RPMI7951 (cell line): ENCODE measurements around the gene GAGE12J. TPM values are rescaled to one million over a fixed set of nuclear protein-coding genes. Genes with fewer than 3 reads are reported as not detected.
"Not testable (repeated sequence)": the region's sequence is repeated elsewhere in the genome, so short reads cannot be mapped to it uniquely, and the experiment has no call there.

Experiments
- DNase-seq: peaks from one replicate; pipeline ENCODE4 v3.0.0-alpha.2; 2012; ENCODE audit warnings: low read depth
- total RNA-seq: library from RNA; depleted of rRNA; stranded (reverse); fragments of >200 nt; shearing (Covaris generic); gene quantifications from 2 replicates; pipeline ENCODE4 v1.2.3, GENCODE V29; 2014; rRNA removed

The GAGE12J gene
- total RNA-seq, 1 experiment from 2014 or later = not detected

- DNase-seq = no peak
These were observed 11.5 kb upstream of the GAGE12J start for GRCh38 chrX:49310371-49310770.

DNA sequence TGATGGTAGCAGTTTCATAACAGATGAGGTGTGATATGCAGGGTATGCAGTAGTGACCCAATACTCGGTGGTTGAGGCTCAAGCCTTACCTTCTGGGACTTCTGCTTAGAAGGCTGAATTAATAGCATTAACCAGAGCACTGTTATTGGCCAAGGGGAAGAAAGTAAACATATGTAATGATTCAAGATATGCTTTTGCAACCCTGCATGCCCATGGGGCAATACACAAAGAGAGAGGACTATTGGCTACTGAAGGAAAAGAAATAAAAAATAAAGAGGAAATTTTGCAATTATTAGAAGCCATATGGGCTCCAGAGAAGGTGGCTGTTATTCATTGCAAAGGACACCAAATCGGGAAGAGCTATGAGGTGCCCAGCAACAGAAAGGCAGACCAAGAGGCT, 9.7 kb upstream of the GAGE12J start:
- DNase-seq = no peak

- DNase-seq = no peak
These were observed 5.8 kb upstream of the GAGE12J start for GRCh38 chrX:49316085-49316484.

GRCh38 chrX:49322266-49322665, 429 bp downstream of the GAGE12J start:
- not testable (repeated sequence) for DNase-seq

GRCh38 chrX:49323735-49324134, 1.9 kb downstream of the GAGE12J start:
- DNase-seq = not testable (repeated sequence)

DNA sequence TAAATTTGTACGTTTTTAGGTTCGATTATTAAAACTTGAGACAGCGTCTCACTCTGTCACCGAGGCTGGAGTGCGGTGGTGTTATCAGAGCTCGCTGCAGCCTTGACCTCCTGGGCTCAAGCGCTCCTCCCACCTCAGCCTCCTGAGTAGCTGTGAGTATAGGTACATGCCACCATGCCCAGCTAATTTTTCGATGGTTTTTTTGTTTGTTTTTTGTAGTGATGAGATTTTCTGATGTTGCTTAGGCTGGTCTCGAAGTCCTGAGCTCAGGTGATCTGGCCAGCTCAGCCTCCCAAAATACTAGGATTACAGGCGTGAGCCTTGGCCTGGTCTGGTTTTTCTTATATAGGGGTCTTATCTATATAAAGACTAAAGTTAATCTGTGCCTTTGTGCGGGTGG, 8.6 kb downstream of the GAGE12J start:
- DNase-seq = not testable (repeated sequence)

- not testable (repeated sequence) for DNase-seq
These were observed 9.4 kb downstream of the GAGE12J start, which contains the start of gene GAGE13 for GRCh38 chrX:49331282-49331681. TSS of gene GAGE13 (plus strand) at chrX:49331582. CDS start at chrX:49332738, 1,156 bp downstream.

DNA sequence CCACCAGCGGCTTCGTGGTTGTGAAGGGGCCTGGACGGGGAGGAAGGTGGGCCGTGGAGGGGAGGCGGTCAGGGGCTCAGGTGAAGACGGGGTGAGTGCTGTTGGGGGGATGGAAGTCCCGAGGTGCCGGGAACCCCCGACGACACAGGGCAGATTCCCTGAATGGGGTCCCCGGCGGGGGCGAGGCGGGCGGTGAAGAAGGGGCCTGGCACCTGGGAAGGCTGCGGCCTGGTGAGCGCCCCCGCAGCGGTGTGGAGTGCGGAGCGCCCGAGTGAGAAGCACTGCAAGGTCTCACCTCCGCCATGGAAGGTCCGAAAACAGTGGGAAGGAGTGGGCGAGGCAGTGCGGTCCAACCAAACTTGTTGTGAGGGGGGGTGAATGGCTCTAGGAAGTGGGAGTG, 10.0 kb downstream of the GAGE12J start:
- DNase-seq = not testable (repeated sequence)

DNA sequence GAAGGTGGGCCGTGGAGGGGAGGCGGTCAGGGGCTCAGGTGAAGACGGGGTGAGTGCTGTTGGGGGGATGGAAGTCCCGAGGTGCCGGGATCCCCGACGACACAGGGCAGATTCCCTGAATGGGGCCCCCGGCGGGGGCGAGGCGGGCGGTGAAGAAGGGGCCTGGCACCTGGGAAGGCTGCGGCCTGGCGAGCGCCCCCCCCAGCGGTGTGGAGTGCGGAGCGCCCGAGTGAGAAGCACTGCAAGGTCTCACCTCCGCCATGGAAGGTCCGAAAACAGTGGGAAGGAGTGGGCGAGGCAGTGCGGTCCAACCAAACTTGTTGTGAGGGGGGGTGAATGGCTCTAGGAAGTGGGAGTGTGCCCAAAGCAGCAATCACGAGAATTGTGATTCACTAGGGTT, 19.6 kb downstream of the GAGE12J start:
- DNase-seq = not testable (repeated sequence)

DNA sequence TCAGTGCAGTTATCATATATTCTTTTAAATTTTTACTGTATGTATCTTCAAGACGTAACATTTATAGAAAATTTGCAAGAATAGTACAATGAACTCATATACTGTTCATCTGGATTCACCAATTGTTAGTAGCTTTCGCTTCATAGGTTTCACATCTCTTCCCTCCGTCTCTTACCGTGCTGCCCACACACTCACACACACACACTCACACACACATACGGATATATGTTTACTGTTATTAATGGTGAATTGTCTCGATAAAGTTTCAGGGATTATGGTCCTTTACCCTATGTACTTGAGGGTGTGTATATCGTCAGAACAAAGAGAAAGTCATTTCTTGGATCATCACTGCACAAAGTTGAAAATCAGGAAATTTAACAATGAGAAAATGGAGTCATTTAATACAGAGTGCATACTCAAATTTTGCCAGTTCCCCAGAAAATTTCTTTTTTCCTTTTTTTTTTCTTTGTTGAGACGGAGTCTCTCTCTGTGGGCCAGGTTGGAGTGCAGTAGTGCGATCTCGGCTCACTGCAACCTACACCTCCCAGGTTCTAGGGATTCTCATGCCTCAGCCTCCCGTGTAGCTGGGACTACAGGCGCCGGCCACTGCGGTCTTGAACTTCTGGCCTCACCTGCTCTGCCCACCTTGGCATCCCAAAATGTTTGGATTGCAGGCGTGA, 22.8 kb downstream of the GAGE12J start:
- DNase-seq = not testable (repeated sequence)

- DNase-seq = not testable (repeated sequence)
These were observed 23.6 kb downstream of the GAGE12J start for GRCh38 chrX:49345402-49345801.

GRCh38 chrX:49346150-49346549, 24.3 kb downstream of the GAGE12J start:
- DNase-seq = not testable (repeated sequence)

Other genes with a start within 250 kb of the GAGE12J start
- gene PRAF2, start 248.0 kb upstream of the GAGE12J start, total RNA-seq = 19.9 and 21.1 TPM in 2 replicates
- 65.5 and 76.1 TPM in 2 replicates for gene WDR45, start 242.2 kb upstream of the GAGE12J start, total RNA-seq
- 39.6 and 47.1 TPM in 2 replicates for gene GPKOW, start 198.3 kb upstream of the GAGE12J start, total RNA-seq
- 1.9 and 2.4 TPM in 2 replicates for gene MAGIX, start 159.3 kb upstream of the GAGE12J start, total RNA-seq
- gene PLP2, start 150.1 kb upstream of the GAGE12J start, total RNA-seq = 333 and 417 TPM in 2 replicates
- 7.2 and 8.7 TPM in 2 replicates for gene PRICKLE3, start 135.7 kb upstream of the GAGE12J start, total RNA-seq
- 0.36 and 0.59 TPM in 2 replicates for gene SYP, start 121.8 kb upstream of the GAGE12J start, total RNA-seq
- not detected in 2 replicates for gene CACNA1F, start 88.7 kb upstream of the GAGE12J start, total RNA-seq
- gene CCDC22, start 86.6 kb upstream of the GAGE12J start, total RNA-seq = 22.7 and 29.4 TPM in 2 replicates
- not detected in 2 replicates for gene FOXP3, start 57.3 kb upstream of the GAGE12J start, total RNA-seq
- gene PPP1R3F, start 52.2 kb upstream of the GAGE12J start, total RNA-seq = 2.3 and 2.9 TPM in 2 replicates
- not detected in 2 replicates for gene GAGE10, start 18.4 kb upstream of the GAGE12J start, total RNA-seq
- 1.4 and 1.8 TPM in 2 replicates for gene GAGE13, start 9.5 kb downstream of the GAGE12J start, total RNA-seq
- not detected in 2 replicates for gene GAGE12C, start 210.1 kb downstream of the GAGE12J start, total RNA-seq
- not detected in 2 replicates for gene GAGE12D, start 219.7 kb downstream of the GAGE12J start, total RNA-seq
- not detected in 2 replicates for gene GAGE12E, start 229.3 kb downstream of the GAGE12J start, total RNA-seq
- not detected in 2 replicates for gene GAGE12F, start 238.8 kb downstream of the GAGE12J start, total RNA-seq
- not detected in 2 replicates for gene GAGE12G, start 248.4 kb downstream of the GAGE12J start, total RNA-seq